DND-41 (cell line): Measurements from ENCODE around the gene COPS6.

Experiments
- CTCF ChIP-seq: IDR thresholded peaks from 2 replicates; pipeline ENCODE4 v1.5.1; 2012; ENCODE audit warnings: borderline replicate concordance, low read length, moderate library complexity, mild to moderate bottlenecking; ENCODE audit not compliant: poor library complexity, severe bottlenecking; ENCODE audit errors: extremely low read depth
- EZH2 ChIP-seq: IDR thresholded peaks from 3 replicates; pipeline ENCODE4 v1.6.1; 2012; ENCODE audit warnings: borderline replicate concordance, low read depth, mild to moderate bottlenecking, moderate library complexity, low read length, inconsistent platforms; ENCODE audit not compliant: severe bottlenecking

DNA sequence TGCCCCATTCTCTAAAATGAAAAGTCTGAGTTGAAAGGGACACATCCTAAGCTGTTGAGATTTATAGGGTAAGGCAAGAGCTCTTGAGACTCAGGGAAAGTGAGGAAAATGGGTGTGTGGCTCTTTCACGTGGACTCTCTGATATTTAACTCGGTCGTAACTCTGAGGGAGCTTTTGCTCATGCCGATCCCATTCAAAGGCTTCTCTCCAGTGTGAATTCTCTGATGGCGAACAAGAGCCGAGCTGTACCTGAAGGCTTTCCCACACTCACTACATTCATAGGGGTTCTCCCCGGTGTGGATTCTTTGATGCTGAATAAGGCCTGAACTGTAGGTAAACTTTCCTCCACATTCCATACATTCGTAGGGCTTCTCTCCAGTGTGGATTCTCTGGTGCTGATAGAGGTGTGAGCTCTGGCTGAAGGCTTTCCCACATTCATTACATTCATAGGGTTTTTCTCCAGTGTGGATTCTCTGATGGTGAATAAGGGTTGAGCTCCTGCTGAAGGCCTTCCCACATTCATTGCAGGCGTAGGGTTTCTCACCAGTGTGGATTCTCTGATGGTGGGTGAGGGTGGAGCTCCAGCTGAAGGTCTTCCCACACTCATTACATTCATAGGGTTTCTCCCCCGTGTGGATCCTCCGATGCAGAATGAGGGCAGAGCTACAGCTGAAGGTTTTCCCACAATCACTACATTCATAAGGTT, 17.6 kb upstream of the COPS6 start:
- TF ChIP-seq CTCF (no peak), EZH2 (no peak)
